GM18511 (cell line): Measurements from ENCODE around the gene PCDHGA2.

ENCODE experiments used
- ATAC-seq: cut with Tn5 transposase; IDR thresholded peaks from one replicate; pipeline ENCODE4 v1.9.1; 2021; ENCODE audit warnings: mild to moderate bottlenecking, moderate library complexity; ENCODE audit not compliant: unreplicated experiment

PCDHGA2 gene

DNA sequence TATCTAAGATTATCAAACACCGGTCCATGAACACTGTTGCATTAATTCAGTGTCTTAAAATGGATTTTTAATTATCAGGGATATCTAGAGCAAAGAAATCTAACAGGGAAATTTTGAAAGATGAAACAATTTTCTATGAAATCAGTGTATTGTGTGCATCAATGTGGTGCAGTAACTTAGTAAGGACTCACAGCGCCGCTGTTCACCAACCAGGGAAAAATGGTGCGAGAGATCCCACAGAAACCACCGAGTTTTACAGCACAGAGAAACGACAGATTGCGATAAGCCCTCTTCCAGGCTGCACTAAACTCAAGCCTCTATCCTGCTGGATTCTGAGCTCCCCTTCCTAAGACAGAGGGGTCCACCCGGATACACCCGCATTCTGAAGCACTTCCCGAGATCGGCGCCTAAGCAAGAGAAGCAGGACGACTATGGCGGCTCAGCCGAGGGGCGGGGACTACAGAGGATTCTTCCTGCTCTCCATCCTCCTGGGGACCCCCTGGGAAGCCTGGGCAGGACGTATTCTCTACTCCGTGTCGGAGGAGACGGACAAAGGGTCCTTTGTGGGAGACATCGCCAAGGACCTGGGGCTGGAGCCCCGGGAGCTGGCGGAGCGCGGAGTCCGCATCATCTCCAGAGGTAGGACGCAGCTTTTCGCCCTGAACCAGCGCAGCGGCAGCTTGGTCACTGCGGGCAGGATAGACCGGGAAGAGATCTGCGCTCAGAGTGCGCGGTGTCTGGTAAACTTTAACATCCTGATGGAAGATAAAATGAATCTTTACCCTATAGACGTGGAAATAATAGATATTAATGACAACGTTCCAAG is 44.1 kb downstream of the PCDHGA2 start, which contains the start of gene PCDHGA7:
Gene PCDHGA7, plus strand, starts transcription at position 274 of the 826 bp plus-strand sequence. Its CDS starts 158 bp downstream, at position 432.
- ATAC-seq: no peak

GRCh38 chr5:141383345-141383744 is 44.8 kb downstream of the PCDHGA2 start:
- no peak for ATAC-seq

DNA sequence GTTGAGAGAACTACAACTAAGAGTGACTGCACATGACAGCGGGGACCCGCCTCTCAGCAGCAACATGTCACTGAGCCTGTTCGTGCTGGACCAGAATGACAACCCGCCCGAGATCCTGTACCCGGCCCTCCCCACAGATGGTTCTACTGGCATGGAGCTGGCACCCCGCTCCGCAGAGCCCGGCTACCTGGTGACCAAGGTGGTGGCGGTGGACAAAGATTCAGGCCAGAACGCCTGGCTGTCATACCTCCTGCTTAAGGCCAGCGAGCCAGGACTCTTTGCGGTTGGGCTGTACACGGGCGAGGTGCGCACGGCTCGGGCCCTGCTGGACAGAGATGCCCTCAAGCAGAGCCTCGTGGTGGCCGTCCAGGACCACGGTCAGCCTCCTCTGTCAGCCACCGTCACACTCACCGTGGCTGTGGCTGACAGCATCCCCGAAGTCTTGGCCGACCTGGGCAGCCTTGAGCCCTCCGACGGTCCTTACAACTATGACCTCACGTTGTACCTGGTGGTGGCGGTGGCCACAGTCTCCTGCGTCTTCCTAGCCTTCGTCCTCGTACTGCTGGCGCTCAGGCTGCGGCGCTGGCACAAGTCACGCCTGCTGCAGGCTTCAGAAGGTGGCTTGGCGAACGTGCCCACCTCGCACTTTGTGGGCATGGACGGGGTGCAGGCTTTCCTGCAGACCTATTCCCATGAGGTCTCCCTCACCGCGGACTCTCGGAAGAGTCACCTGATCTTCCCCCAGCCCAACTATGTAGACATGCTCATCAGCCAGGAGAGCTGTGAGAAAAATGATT is 46.1 kb downstream of the PCDHGA2 start:
- ATAC-seq: no peak

DNA sequence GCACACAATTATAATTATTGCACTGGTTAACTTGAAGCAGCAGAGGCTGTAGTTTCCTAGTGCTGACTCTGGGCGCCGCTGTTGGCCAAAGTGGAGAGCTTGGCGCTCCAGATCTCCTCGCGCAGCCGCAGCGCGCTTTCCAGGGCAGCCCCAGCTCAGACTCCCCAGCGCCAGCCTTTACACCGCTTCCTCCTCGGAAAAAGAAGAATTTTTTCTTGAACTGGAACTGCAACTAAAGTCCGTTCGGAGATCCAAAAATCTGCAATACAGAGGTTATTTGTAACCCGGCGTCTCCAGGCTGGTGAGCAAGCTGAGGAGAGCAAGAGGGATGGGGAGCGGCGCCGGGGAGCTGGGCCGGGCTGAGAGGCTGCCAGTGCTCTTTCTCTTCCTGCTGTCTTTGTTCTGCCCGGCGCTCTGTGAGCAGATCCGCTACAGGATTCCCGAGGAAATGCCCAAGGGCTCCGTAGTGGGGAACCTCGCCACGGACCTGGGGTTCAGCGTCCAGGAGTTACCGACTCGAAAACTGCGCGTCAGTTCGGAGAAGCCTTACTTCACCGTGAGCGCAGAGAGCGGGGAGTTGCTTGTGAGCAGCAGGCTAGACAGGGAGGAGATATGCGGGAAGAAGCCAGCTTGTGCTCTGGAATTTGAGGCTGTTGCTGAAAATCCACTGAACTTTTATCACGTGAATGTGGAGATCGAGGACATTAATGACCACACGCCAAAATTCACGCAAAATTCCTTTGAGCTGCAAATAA is 49.2 kb downstream of the PCDHGA2 start, which contains the start of gene PCDHGB4:
Gene PCDHGB4, plus strand, starts transcription at position 142 of the 755 bp plus-strand sequence. Its CDS starts 187 bp downstream, at position 329.
- peak; percentile 97 for ATAC-seq

DNA sequence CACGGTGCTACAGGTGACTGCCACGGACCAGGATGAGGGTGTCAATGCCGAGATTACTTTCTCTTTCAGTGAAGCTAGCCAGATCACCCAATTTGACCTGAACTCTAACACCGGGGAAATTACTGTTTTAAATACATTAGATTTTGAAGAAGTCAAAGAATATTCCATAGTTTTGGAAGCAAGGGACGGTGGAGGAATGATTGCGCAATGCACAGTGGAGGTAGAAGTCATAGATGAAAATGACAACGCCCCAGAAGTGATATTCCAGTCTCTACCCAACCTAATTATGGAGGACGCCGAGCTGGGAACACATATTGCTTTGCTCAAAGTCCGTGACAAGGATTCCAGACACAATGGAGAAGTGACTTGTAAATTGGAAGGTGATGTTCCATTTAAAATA is 50.1 kb downstream of the PCDHGA2 start:
- no peak for ATAC-seq

DNA sequence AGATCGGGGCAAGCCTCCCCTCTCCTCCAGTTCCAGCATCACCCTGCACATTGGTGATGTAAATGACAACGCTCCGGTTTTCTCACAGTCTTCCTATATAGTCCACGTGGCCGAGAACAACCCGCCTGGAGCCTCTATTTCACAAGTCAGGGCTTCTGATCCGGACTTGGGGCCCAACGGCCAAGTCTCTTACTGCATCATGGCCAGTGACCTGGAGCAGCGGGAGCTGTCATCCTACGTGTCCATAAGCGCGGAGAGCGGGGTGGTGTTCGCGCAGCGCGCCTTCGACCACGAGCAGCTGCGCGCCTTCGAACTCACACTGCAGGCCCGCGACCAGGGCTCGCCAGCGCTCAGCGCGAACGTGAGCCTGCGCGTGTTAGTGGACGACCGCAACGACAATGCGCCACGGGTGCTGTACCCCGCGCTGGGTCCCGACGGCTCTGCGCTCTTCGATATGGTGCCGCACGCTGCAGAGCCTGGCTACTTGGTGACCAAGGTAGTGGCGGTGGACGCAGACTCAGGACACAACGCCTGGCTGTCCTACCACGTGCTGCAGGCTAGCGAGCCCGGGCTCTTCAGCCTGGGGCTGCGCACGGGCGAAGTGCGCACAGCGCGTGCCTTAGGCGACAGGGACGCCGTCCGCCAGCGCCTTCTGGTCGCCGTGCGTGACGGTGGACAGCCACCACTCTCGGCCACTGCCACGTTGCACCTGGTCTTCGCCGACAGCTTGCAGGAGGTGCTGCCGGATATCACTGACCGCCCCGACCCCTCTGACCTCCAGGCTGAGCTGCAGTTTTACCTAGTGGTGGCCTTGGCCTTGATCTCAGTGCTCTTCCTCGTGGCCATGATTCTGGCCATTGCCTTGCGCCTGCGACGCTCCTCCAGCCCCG is 50.8 kb downstream of the PCDHGA2 start:
- no peak for ATAC-seq

DNA sequence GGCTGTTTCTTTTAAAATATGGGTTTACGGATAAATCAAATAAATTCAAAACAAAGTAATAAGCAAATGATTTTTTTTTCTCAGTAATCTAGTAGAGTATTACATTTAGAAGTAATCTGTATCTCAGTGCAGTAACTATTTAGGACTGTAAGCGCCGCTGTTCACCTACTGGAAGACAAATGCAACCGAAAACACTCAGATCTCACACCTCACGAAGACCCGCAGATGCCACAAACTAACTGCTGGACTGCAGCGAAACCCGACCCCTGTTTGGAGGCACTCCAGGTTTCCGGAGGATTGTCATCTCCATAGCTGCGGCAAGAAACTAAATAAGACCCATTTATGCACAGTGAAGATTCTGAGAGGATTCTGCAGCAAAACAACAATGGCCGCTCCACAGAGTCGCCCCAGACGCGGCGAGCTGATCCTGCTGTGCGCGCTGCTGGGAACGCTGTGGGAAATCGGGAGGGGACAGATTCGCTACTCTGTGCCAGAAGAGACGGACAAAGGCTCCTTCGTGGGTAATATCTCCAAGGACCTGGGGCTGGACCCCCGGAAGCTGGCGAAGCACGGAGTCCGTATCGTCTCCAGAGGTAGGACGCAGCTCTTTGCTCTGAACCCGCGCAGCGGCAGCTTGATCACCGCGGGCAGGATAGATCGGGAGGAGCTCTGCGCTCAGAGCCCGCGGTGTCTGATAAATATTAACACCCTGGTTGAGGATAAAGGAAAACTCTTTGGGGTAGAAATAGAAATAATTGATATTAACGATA is 54.1 kb downstream of the PCDHGA2 start, which contains the start of gene PCDHGA8:
Gene PCDHGA8, plus strand, starts transcription at position 205 of the 770 bp plus-strand sequence. Its CDS starts 181 bp downstream, at position 386.
- no peak for ATAC-seq
